LNCaP clone FGC (cell line): ENCODE results near the gene CHST2.

ENCODE experiments used
- DNase-seq: peaks from one replicate; pipeline ENCODE4 v3.0.0-alpha.2; 2011; ENCODE audit warnings: low read depth
- H3K4me3 ChIP-seq: 2 replicates; pipeline ENCODE4 v1.5.1; 2011; ENCODE audit warnings: mild to moderate bottlenecking, low read depth, low read length, control low read depth
- CTCF ChIP-seq: IDR thresholded peaks from 2 replicates; pipeline ENCODE4 v1.5.1; 2012; ENCODE audit warnings: mild to moderate bottlenecking; ENCODE audit not compliant: control insufficient read depth, insufficient read depth; ENCODE audit errors: extremely low read depth

The CHST2 gene

GRCh38 chr3:143135150-143135549 is 15.6 kb downstream of the CHST2 start:
- DNase-seq, result no peak
- no peak overlapping the region for H3K4me3 ChIP-seq
- no peak for TF ChIP-seq CTCF

DNA sequence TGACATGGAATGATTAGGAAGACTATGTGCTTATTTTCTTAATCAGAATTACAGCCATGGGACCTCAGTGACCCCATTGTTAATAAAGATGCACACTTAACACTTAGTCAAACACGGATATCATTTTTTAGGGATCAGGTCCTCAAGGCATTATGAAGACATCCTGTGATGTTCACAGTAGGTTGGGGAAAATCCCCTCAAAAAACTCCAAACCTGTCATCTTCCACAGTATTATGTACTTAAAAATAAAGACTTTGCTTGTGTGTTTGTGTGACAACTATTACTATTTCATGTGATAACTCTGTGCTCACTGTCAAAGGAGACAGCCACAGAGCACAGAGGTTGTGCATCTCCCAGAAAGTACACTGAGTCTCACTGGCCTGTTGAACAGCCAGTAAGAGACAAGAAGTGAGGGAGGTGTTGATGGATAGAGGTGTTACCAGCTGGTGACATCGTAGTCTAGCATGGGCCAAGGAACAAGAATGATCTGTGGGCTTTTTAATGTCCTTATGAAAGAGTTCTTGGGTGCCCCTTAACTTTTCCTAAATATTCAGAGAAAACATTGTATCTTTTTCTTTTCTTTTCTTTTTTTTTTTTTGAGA is 18.0 kb downstream of the CHST2 start:
- H3K4me3 ChIP-seq, result no peak overlapping the region
- TF ChIP-seq CTCF, result no peak
- DNase-seq, result no peak

DNA sequence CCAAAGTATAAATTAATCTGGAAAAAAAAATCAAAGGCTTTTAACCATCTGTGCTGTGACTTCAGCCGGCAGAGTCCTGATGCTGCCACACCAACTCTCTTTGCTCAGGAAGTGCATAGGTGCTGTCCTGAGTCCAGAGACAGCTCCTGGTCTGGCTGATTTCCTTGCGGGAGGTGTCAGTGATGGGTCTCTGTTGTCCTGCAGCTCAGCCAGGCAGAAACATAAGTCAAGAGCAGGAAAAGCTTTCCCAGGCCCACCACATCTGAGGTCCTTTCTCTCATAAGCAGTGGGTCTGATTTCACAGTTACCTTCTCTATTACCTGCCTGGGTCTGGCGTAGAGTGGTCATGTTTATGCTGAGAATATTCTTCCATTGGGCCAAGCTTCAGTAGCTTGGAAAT is 19.4 kb downstream of the CHST2 start:
- DNase-seq, result no peak

GRCh38 chr3:143139762-143140161 is 20.2 kb downstream of the CHST2 start:
- no peak for DNase-seq
- no peak overlapping the region for H3K4me3 ChIP-seq

More for the DNA sequence above, 19.4 kb downstream of the CHST2 start:
- no peak overlapping the region for H3K4me3 ChIP-seq
- no peak for TF ChIP-seq CTCF

DNA sequence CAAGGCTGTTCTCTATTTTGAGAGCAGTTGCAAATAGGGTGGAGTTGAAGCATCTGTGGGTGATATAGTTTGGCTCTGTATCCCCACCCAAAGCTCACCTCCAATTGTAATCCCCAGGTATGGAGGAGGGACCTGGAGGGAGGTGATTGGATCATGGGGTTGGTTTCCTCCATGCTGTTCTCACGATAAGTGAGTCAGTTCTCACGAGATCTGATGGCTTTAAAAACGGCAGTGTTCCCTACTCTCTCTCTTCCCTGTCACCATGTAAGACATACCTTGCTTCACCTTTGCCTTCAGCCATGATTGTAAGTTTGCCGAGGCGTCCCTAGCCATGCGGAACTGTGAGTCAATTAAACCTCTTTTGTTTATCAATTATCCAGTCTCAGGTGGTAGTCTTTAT is 21.0 kb downstream of the CHST2 start:
- H3K4me3 ChIP-seq, result no peak overlapping the region
- TF ChIP-seq CTCF, result no peak
- no peak for DNase-seq

More at GRCh38 chr3:143139762-143140161, 20.2 kb downstream of the CHST2 start:
- no peak for TF ChIP-seq CTCF

DNA sequence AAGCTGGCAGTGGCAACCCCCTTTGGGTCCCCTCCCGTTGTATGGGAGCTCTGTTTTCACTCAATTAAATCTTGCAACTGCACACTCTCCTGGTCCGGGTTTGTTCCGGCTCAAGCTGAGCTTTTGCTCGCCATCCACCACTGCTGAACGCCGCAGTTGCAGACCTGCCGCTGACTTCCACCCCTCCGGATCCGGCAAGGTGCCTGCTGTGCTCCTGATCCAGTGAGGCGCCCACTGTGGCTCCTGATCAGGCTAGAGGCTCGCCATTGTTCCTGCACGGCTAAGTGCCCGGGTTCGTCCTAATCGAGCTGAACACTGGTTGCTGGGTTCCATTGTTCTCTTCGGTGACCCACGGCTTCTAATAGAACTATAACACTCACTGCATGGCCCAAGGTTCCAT is 22.8 kb downstream of the CHST2 start:
- no peak overlapping the region for H3K4me3 ChIP-seq
- DNase-seq, result no peak
- TF ChIP-seq CTCF, result no peak

DNA sequence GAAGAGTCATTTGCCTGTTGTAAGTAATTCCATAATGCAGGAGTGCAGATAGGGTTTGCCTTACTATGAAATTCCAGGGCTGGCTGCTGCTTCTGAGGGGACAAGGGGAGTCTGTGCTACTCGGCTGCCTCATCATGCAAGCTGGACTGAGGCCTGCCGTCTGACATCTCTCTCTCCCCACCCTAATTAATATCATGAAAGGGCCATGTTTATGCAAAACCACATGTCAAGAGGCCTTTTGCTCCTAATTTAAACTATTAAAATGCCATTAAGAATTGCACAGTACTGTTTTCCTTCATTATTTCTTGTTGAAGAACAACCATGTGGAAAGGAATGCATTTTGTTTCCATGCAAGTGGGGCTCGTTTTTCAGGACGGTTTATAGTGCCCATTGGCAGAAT is 26.3 kb downstream of the CHST2 start:
- no peak overlapping the region for H3K4me3 ChIP-seq
- no peak for TF ChIP-seq CTCF
- DNase-seq, result no peak
